BLaER1 (cell line): ENCODE data around the gene TTLL11.
A peak's percentile ranks its signal among the peaks of the same experiment; 100 is the strongest.

ENCODE experiments used
- H3K27ac ChIP-seq: shearing (Covaris generic); formaldehyde crosslinking; 2 replicates; pipeline ENCODE4 v1.8.1; 2022
- H3K27me3 ChIP-seq: shearing (Covaris generic); formaldehyde crosslinking; 2 replicates; pipeline ENCODE4 v1.8.1; 2022
- H3K36me3 ChIP-seq: shearing (Covaris generic); formaldehyde crosslinking; 2 replicates; pipeline ENCODE4 v1.8.1; 2022
- H3K4me1 ChIP-seq: shearing (Covaris generic); formaldehyde crosslinking; 2 replicates; pipeline ENCODE4 v1.8.1; 2022
- H3K4me2 ChIP-seq: shearing (Covaris generic); formaldehyde crosslinking; 2 replicates; pipeline ENCODE4 v1.8.1; 2022
- H3K4me3 ChIP-seq: shearing (Covaris generic); formaldehyde crosslinking; 2 replicates; pipeline ENCODE4 v1.8.1; 2022
- H3K9ac ChIP-seq: shearing (Covaris generic); formaldehyde crosslinking; 2 replicates; pipeline ENCODE4 v1.8.1; 2022
- H3K9me3 ChIP-seq: shearing (Covaris generic); formaldehyde crosslinking; 2 replicates; pipeline ENCODE4 v1.8.1; 2022
- H4K20me1 ChIP-seq: shearing (Covaris generic); formaldehyde crosslinking; 2 replicates; pipeline ENCODE4 v1.8.1; 2022
- Cebpa-rat ChIP-seq: shearing (Covaris generic); IDR thresholded peaks from 2 replicates; pipeline ENCODE4 v1.8.1; 2022

The TTLL11 gene

DNA sequence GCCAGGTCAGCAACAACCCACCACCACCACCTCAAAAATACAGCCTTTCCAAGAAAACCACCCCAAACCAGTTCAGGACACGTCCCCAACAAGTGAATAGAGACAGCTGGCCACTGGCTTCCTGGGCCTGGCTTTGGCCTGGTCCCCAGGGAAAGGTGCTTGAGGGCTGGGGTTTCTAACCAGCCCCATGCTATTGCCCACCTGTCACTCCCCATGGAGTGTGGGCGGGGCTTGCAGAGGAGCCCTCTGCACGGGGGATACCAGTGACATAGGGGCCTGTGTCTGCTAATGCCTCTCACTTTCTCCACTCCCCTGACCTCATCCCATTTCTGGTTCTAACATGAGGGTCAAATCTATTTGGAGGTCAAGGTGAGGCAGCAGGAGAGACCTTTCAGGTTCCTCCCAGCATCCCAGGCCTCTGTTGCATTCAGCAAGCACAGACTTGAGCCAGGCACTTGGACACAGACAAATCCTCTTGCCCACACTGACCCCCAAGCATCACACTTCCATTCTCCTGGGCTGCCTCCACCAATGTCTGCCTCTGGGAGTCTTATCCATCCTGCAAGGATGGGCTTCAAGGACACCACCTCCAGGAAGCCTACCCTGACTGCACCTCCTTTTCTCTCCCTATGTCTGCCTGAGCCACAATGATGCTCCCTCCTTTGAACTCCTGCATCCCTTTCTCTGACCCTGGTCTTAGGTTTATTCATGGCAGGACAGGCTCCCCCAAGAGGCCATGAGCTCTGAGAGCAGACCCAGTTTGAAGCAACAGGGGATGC is 16.1 kb upstream of the TTLL11 start:
- Histone ChIP-seq H3K9me3 (peaks cover 7% of the 10 kb centered on the region), H3K4me1 (no peaks in the 10 kb centered on the region), H3K9ac (no peak overlapping the region), H3K4me3 (no peak overlapping the region), H4K20me1 (no peaks in the 10 kb centered on the region), H3K4me2 (no peak overlapping the region), H3K27me3 (no peaks in the 10 kb centered on the region), H3K27ac (no peak overlapping the region), H3K36me3 (no peaks in the 10 kb centered on the region)
- no peak for TF ChIP-seq Cebpa-rat

DNA sequence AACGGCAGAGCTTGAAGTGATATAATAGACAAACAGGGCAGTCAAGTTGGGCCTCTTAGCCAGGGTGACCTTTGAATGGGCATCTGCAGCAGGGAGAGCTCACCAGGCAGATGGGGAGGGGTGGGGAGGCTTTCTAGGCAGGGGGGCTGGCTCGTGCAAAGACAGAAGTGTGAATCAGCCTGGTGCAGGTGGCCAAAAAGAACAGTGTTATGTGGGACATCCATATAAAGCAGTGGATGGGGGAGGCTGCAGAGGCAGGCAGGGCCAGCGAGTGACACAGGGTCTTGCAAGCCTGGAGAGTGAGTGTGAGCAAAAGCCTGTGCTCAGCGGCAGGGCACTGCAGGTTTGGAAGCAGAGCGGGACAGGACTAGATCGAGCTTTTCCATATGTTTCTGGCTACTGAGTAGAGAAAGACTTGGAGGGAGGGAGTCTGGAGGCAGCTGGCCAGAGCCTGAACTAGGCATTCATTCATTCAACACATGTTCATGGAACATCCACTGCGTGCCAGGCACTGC is 14.2 kb upstream of the TTLL11 start:
- Histone ChIP-seq H3K4me2 (no peak overlapping the region), H4K20me1 (no peaks in the 10 kb centered on the region), H3K9ac (no peak overlapping the region), H3K27me3 (no peaks in the 10 kb centered on the region), H3K4me1 (no peaks in the 10 kb centered on the region), H3K27ac (no peak overlapping the region), H3K4me3 (no peak overlapping the region), H3K9me3 (peaks cover 24% of the 10 kb centered on the region), H3K36me3 (no peaks in the 10 kb centered on the region)
- TF ChIP-seq Cebpa-rat = no peak

DNA sequence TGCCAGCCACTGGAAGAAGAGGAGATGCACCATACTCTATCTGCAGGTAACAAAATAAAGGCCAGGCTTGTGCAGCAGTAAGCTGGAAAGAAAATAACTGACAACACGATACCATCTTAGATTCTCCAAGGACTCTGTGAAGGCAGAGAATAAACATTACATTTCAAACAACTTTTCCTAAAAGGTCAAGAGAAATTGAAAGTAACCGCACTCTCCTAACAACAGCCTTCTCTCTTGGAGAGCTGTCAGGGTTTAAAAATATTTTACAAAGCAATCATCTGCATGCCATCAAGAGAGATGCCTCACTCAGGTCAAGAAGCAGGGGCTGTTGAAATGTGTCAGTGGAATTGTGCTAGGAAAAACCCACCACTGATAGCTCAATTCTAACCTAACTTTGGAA is 13.5 kb upstream of the TTLL11 start:
- Histone ChIP-seq H3K9ac (no peak overlapping the region), H3K4me3 (no peak overlapping the region), H3K36me3 (no peaks in the 10 kb centered on the region), H3K27me3 (no peaks in the 10 kb centered on the region), H3K27ac (no peak overlapping the region), H4K20me1 (no peaks in the 10 kb centered on the region), H3K9me3 (peaks cover 24% of the 10 kb centered on the region), H3K4me2 (no peak overlapping the region), H3K4me1 (no peaks in the 10 kb centered on the region)
- no peak for TF ChIP-seq Cebpa-rat

DNA sequence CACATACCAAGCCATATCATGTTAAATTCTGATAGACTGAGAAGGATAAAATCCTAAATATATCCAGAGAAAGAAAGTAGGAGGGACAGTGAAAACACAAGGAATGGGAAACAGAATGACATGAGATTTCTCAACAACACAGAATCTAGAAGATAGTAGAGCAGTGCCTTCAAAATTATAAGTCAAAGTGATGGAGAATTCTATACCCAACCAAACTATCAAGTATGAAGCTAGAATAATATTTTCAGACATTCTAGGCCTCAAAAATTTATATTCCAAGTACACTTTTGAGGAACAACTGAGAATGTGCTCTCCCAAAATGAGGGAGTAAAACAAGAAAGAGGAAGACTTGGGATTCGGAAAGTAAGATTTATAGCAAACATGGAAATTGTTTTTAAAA is 10.9 kb upstream of the TTLL11 start:
- H3K9me3 ChIP-seq = peaks cover 24% of the 10 kb centered on the region
- H3K36me3 ChIP-seq = no peaks in the 10 kb centered on the region
- no peaks in the 10 kb centered on the region for H4K20me1 ChIP-seq
- H3K27ac ChIP-seq = no peak overlapping the region
- TF ChIP-seq Cebpa-rat = no peak
- H3K4me1 ChIP-seq = peaks cover 9% of the 10 kb centered on the region; the same call in 1 of the 2 replicates
- H3K4me2 ChIP-seq = no peak overlapping the region
- H3K9ac ChIP-seq = no peak overlapping the region
- H3K4me3 ChIP-seq = no peak overlapping the region
- no peaks in the 10 kb centered on the region for H3K27me3 ChIP-seq

DNA sequence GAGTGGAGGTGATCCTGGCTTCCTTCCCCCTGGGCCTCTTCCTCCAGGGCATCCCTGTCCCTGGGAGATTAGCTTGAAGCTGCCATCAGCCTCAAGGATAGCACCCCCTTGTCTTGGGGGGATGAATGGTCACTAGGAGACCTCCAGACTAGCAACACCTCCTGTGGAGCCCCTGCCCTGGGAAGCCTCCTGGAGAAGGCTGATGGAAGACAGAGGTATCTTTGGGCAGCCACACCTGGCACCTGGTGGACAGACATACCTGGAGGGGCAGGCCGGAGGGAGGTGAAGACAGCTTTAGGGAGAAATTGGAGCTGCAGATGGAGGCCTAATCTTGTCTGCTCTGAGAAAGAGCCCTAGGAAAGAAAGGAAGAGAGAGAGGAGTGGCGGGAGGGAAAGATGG is 9.0 kb upstream of the TTLL11 start:
- no peak overlapping the region for H3K4me3 ChIP-seq
- no peaks in the 10 kb centered on the region for H3K27me3 ChIP-seq
- peaks cover 9% of the 10 kb centered on the region; the same call in 1 of the 2 replicates for H3K4me1 ChIP-seq
- no peak overlapping the region for H3K4me2 ChIP-seq
- H3K36me3 ChIP-seq = no peaks in the 10 kb centered on the region
- TF ChIP-seq Cebpa-rat = no peak
- H4K20me1 ChIP-seq = no peaks in the 10 kb centered on the region
- H3K9me3 ChIP-seq = peaks cover 24% of the 10 kb centered on the region
- H3K27ac ChIP-seq = no peak overlapping the region
- no peak overlapping the region for H3K9ac ChIP-seq

DNA sequence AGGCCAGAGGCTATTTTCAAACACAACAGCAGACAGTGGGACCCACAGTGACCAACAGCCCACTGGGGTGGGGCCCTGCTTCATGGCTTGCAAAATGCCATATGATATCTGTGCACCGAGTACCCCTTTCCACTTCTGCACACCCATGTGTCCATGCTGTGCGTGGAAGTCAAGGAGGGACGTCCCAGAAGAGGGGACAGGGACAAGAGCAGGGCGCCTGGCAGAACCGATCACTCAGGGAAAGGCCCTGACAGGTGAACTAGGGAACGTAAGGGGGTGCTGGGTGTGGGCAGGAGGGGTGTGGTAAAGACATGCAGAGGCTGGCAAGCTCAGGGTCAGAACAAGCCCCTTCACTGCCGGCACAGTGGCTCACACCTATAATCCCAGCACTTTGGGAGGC is 7.6 kb upstream of the TTLL11 start:
- no peaks in the 10 kb centered on the region for H4K20me1 ChIP-seq
- no peak overlapping the region for H3K4me2 ChIP-seq
- no peak overlapping the region for H3K27ac ChIP-seq
- H3K4me1 ChIP-seq = peaks cover 9% of the 10 kb centered on the region; the same call in 1 of the 2 replicates
- no peak for TF ChIP-seq Cebpa-rat
- H3K9ac ChIP-seq = no peak overlapping the region
- no peaks in the 10 kb centered on the region for H3K27me3 ChIP-seq
- H3K36me3 ChIP-seq = no peaks in the 10 kb centered on the region
- H3K9me3 ChIP-seq = peaks cover 24% of the 10 kb centered on the region
- H3K4me3 ChIP-seq = no peak overlapping the region

DNA sequence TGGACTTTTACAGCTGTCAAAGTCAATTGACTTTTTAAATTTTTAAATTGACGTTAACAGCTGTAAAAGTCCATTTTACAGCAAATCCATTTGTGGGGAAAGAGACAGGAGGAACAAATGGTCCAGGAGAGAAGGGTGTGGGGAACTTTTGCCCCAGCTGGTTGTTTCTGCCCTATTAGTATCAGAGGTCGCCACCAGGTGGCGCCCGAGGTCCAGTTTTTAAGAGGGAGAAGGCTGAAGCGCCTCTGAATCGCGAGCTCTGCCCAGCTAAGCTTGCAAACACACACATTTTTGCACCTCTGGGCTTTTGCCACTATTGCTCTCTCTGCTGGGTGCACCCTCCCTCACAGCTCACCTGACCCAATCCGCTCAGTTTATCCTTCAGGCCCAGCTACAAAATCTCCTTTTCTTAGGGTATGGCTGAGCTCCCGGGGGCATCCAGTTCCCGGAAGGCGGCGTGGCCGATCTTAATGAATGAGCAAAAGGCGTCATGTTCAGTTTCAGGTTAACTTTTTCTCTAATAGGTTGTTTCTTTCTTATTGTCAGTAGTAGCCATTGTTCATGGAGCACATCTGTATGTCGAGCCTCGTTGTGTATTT is 6.3 kb upstream of the TTLL11 start:
- Histone ChIP-seq H3K36me3 (no peaks in the 10 kb centered on the region), H3K4me3 (peak overlapping the region; percentile 35; the same call in 1 of the 2 replicates), H3K9ac (no peak overlapping the region), H3K4me2 (peak overlapping the region; percentile 55), H3K27ac (no peak overlapping the region), H4K20me1 (no peaks in the 10 kb centered on the region), H3K4me1 (peaks cover 13% of the 10 kb centered on the region), H3K27me3 (no peaks in the 10 kb centered on the region), H3K9me3 (peaks cover 18% of the 10 kb centered on the region)
- TF ChIP-seq Cebpa-rat = no peak

DNA sequence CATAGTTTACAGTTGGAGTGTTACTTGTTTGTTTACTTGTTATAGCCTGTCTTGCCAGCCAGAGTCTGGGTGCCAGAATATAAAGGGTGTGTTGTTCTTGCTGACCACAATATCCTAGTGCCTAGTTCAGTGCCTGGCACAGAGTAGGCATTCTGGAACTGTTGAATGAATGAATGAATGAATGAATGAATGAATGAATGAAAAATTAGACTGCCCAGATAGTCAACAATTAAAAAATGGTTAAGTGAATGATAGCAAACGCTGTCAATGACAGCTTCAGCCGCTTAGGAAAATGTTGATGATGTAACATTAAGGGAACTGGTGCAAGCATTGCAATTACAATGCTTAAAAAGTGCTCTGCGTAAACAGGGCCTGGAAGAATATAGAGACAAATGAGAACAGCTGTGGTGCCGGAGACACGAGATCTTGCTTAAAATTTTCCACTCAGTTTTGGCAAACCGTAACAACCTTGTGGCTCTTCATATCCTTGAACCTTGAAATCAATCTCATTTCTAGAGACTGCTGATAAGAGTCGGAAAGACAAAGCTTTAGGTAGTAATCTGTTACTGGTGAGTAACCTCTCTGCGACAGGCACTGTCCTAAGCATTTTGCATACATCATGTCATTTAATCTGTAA is 4.7 kb upstream of the TTLL11 start:
- H4K20me1 ChIP-seq = 0 out of 2 replicates have a peak, but pooled peaks cover 1% of the 10 kb centered on the region
- peaks cover 17% of the 10 kb centered on the region for H3K4me1 ChIP-seq
- no peak overlapping the region for H3K4me2 ChIP-seq
- no peak overlapping the region for H3K9ac ChIP-seq
- H3K9me3 ChIP-seq = peaks cover 2% of the 10 kb centered on the region; the same call in 1 of the 2 replicates
- no peak overlapping the region for H3K27ac ChIP-seq
- no peak for TF ChIP-seq Cebpa-rat
- no peaks in the 10 kb centered on the region for H3K27me3 ChIP-seq
- no peak overlapping the region for H3K4me3 ChIP-seq
- no peaks in the 10 kb centered on the region for H3K36me3 ChIP-seq

DNA sequence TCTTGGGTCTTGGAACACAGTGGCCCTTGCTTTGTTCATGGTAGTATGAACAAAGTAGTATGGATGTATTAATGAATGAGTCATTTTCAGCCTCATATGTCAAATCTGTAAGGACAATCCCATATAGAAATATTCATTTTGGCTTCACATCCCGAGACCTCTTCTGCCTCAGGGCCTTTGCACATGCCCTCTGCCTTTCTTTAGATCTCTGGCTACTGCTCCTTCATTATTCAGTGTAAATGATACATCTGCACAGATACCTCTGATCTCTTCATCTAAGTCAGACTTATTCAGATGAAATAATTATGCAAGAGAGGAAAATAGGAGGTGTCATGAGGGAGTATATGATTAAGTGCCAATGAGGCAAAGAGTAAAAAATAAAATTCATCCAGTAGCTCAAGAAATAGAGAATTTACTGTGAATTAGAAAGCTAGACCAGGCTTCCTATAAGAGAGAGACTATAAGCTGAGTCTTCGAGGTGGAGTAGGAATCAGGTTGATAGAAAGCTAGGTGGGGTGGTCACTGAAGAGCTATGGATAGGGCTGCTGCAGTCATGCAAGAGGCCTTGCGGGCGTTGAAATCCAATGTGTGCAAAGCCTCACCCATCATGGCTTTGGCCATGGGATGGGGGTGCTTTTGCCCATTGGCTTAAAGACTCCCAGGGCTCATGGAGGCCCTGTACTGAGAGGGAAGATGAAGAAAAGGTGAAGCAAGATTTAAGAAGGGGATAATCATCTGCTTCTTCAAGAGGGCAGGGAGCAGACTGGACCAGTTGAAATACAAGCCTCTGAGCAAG is 3.7 kb upstream of the TTLL11 start:
- H3K9me3 ChIP-seq = no peaks in the 10 kb centered on the region
- H3K36me3 ChIP-seq = no peaks in the 10 kb centered on the region
- TF ChIP-seq Cebpa-rat = no peak

More for the DNA sequence above, 3.7 kb upstream of the TTLL11 start:
- H3K4me3 ChIP-seq = no peak overlapping the region
- H3K4me1 ChIP-seq = peaks cover 24% of the 10 kb centered on the region
- peaks cover 11% of the 10 kb centered on the region for H4K20me1 ChIP-seq
- H3K4me2 ChIP-seq = no peak overlapping the region
- H3K9ac ChIP-seq = no peak overlapping the region
- no peaks in the 10 kb centered on the region for H3K27me3 ChIP-seq
- no peak overlapping the region for H3K27ac ChIP-seq
